K562 (cell line): ENCODE measurements around the gene ARFGAP1. TPM values are rescaled to one million over a fixed set of nuclear protein-coding genes. Genes with fewer than 3 reads are reported as not detected.

Experiments
- ATF2 ChIP-seq: sonication (generic); formaldehyde crosslinking; IDR thresholded peaks from 2 replicates; pipeline ENCODE4 v1.8.1; 2022; ENCODE audit warnings: missing genetic modification reagents
- CBX2 ChIP-seq: fragments of 200-600 bp; sonication (generic); IDR thresholded peaks from one replicate; pipeline ENCODE4 v1.6.1; 2012; ENCODE audit warnings: mild to moderate bottlenecking, low read length, inconsistent platforms; ENCODE audit not compliant: insufficient read depth, poor library complexity, severe bottlenecking
- CREB1 ChIP-seq, 2 experiments: sonication (generic) in 1 of 2; formaldehyde crosslinking in 1 of 2; IDR thresholded peaks; 2 replicates each; pipeline versions ENCODE4 v1.6.1 to v1.8.0; 2012 to 2022; ENCODE audit warnings: inconsistent platforms in 1 of 2, mild to moderate bottlenecking in 1 of 2, missing genetic modification reagents in 1 of 2, moderate library complexity in 1 of 2
- CXXC5 ChIP-seq: fragments of 250-450 bp; sonication (Bioruptor Pico); IDR thresholded peaks from 2 replicates; pipeline ENCODE4 v1.8.0; 2022; ENCODE audit warnings: inconsistent platforms, mild to moderate bottlenecking, moderate library complexity
- ELK3 ChIP-seq: fragments of 450-650 bp; formaldehyde crosslinking; IDR thresholded peaks from 2 replicates; pipeline ENCODE4 v1.4.0; 2020; ENCODE audit warnings: mild to moderate bottlenecking
- FOXJ2 ChIP-seq: fragments of 200-800 bp; sonication (Bioruptor generic); IDR thresholded peaks from 2 replicates; pipeline ENCODE4 v1.6.1; 2016; ENCODE audit warnings: missing genetic modification characterization, missing compliant biosample characterization
- GATAD2A ChIP-seq: fragments of 450-650 bp; IDR thresholded peaks from 2 replicates; pipeline ENCODE4 v1.6.1; 2017
- HCFC1 ChIP-seq: IDR thresholded peaks from 2 replicates; pipeline ENCODE4 v1.6.1; 2012; ENCODE audit warnings: low read depth, low read length, improper control_type of control experiment
- KHSRP ChIP-seq: fragments of 450-650 bp; IDR thresholded peaks from 2 replicates; pipeline ENCODE4 v1.6.1; 2017
- LEF1 ChIP-seq: fragments of 450-650 bp; IDR thresholded peaks from 2 replicates; pipeline ENCODE4 v1.6.1; 2016; ENCODE audit warnings: mild to moderate bottlenecking
- NKRF ChIP-seq: fragments of 450-650 bp; IDR thresholded peaks from 2 replicates; pipeline ENCODE4 v1.6.1; 2016; ENCODE audit warnings: borderline replicate concordance
- RBM25 ChIP-seq: fragments of 200-400 bp; formaldehyde crosslinking; IDR thresholded peaks from 2 replicates; pipeline ENCODE4 v1.6.1; 2018; ENCODE audit warnings: low read length, low read depth, moderate library complexity; ENCODE audit not compliant: severe bottlenecking
- RFX1 ChIP-seq: fragments of 450-650 bp; IDR thresholded peaks from 2 replicates; pipeline ENCODE4 v1.6.1; 2016; ENCODE audit warnings: mild to moderate bottlenecking, moderate library complexity
- TCF15 ChIP-seq: fragments of 250-450 bp; sonication (Bioruptor Pico); IDR thresholded peaks from 2 replicates; pipeline ENCODE4 v1.8.0; 2022; ENCODE audit warnings: moderate library complexity, mild to moderate bottlenecking, inconsistent platforms
- THAP12 ChIP-seq: fragments of 250-450 bp; sonication (Bioruptor Pico); IDR thresholded peaks from 2 replicates; pipeline ENCODE4 v1.9.0; 2021; ENCODE audit warnings: mild to moderate bottlenecking, inconsistent platforms
- ZBTB7A ChIP-seq: IDR thresholded peaks from 2 replicates; pipeline ENCODE4 v1.6.1; 2011; ENCODE audit warnings: low read depth, mild to moderate bottlenecking, low read length, moderate library complexity, borderline replicate concordance; ENCODE audit not compliant: control insufficient read depth
- ZNF175 ChIP-seq: fragments of 200-800 bp; sonication (Bioruptor generic); IDR thresholded peaks from 2 replicates; pipeline ENCODE4 v1.6.1; 2016; ENCODE audit warnings: low read depth, mild to moderate bottlenecking, missing genetic modification characterization, missing compliant biosample characterization
- ZSCAN32 ChIP-seq: fragments of 450-650 bp; formaldehyde crosslinking; IDR thresholded peaks from 2 replicates; pipeline ENCODE4 v1.4.0; 2020; ENCODE audit warnings: mild to moderate bottlenecking, moderate library complexity
- polyA plus RNA-seq, 8 experiments: library from polyadenylated mRNA; depleted of rRNA in 4 of 8; stranded (reverse) in 5 of 8; unstranded in 3 of 8; fragments of >200 nt; fragmentation: Nextera tagmentation in 2 of 8; fragmentation: Illumina TruSeq in 1 of 8; extraction: Ambion mirVana in 2 of 8; extraction: Trizol in 1 of 8; gene quantifications; 2 replicates each; pipeline versions ENCODE4 v1.2.1 to v1.2.3, GENCODE V29; 2011 to 2014; ENCODE audit warnings: inconsistent platforms in 1 of 8, missing spikeins in 1 of 8
- total RNA-seq, 7 experiments: library from RNA; depleted of rRNA in 6 of 7; stranded (reverse); fragments of >200 nt in 6 of 7; fragmentation: Illumina TruSeq in 2 of 7; extraction: Trizol in 2 of 7; gene quantifications; 2 replicates each; pipeline versions ENCODE4 v1.2.1 to v1.2.3, GENCODE V29; 2011 to 2021; ENCODE audit warnings: low replicate concordance in 1 of 7

Gene ARFGAP1
- total and polyA plus RNA-seq, 9 of the 15 experiments (the other 6 are each of a cell fraction or from before 2014, with no cell fraction given) = 0.53 to 102 (median 33.5) TPM

- TF ChIP-seq THAP12 (CRISPR knock-in tag) (peak; percentile 63), ZSCAN32 (CRISPR knock-in tag) (no peak), FOXJ2 (peak; percentile 38; the same call in 1 of the 2 replicates), CXXC5 (peak; percentile 90), HCFC1 (peak; percentile 70), RFX1 (peak; percentile 93), ZNF175 (CRISPR knock-in tag) (no peak), GATAD2A (no peak), CREB1 (IDR thresholded peaks at IDR 0.05) (peak; percentile 76), CREB1 (CRISPR knock-in tag; IDR thresholded peaks at IDR 0.05) (peak; percentile 79; the same call in 1 of the 2 replicates), KHSRP (no peak), LEF1 (no peak), ATF2 (no peak), CBX2 (no peak), ELK3 (CRISPR knock-in tag) (no peak), NKRF (peak; percentile 48; the same call in 1 of the 2 replicates), TCF15 (CRISPR knock-in tag) (no peak), RBM25 (peak; percentile 75), ZBTB7A (peak; percentile 45; the same call in 1 of the 2 replicates)
Observed at GRCh38 chr20:63272105-63273058, at the start of gene ARFGAP1 (continued).
